Measurements from ENCODE around the gene FARP2.

FARP2 gene

DNA sequence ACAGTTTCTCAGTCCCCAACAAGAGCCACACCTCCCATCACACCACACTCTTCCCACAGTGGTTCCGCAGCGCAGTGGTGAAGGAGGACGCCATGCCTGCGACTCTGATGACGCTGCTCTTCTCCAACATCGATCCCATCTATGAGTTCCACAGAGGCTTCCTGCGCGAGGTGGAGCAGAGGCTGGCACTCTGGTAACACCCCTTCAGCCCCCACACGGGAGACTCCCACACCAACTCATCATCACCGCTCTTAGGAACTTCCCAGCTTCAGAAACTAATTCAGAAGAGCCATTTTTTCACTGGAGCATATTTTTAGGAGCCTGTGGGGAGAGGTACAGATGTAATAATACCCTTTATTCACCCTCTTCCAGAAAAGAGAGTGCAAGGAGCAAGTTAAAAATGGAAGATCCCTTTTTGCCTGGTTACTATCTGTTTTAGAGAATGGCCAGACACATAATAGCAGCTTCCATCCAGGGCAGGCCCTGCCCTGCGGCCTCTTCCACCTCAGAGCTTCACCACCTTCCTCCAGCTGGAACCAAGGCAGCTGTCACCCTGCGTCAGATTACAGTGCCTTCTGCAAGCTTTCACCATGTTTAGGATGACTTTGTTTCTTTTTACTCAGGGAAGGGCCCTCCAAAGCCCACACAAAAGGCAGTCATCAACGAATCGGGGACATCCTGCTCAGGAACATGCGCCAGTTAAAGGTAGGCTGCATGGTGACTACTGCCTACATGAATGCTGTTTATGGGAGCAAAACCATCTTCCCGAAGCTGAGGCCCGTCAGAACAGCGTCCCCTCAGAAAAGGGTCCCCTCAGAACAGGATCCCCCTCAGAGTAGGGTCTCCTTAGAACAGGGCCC is 107.4 kb downstream of the FARP2 start:
- TF ChIP-seq, protein P1, sequence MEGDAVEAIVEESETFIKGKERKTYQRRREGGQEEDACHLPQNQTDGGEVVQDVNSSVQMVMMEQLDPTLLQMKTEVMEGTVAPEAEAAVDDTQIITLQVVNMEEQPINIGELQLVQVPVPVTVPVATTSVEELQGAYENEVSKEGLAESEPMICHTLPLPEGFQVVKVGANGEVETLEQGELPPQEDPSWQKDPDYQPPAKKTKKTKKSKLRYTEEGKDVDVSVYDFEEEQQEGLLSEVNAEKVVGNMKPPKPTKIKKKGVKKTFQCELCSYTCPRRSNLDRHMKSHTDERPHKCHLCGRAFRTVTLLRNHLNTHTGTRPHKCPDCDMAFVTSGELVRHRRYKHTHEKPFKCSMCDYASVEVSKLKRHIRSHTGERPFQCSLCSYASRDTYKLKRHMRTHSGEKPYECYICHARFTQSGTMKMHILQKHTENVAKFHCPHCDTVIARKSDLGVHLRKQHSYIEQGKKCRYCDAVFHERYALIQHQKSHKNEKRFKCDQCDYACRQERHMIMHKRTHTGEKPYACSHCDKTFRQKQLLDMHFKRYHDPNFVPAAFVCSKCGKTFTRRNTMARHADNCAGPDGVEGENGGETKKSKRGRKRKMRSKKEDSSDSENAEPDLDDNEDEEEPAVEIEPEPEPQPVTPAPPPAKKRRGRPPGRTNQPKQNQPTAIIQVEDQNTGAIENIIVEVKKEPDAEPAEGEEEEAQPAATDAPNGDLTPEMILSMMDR (IDR thresholded peaks at IDR 0.05; ENCODE audit: low read depth, low read length) = no peak
- no peak overlapping the region for H3K4me3 ChIP-seq (ENCODE audit: low read depth, low read length)
- no peak for DNase-seq (ENCODE audit: low read depth, low spot score)
- in situ Hi-C loops (cut with HindIII; ENCODE audit: low sequenced_read_pairs) = no loop called here

DNA sequence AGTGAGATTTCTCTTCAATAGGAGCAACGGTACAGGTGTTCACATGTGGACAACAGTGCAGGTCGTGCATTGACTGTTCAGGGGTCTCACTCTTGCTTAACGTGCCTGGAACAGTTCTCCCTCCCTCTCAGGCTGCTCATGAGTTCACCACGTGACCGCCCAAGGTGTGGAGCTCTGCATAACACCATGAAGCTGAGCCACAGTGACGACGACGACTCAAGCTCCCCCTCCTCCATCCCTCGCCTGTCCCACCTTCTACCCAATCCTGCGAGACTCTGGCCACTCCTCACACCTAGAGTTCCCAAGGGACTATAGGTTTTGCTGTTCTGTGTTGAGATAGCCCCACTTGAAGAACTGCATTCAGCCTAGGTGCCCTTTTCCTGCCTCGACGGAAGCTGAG is 109.5 kb downstream of the FARP2 start:
- H3K4me3 ChIP-seq (ENCODE audit: low read depth, low read length) = no peak overlapping the region
- no peak for DNase-seq (ENCODE audit: low read depth, low spot score)
- TF ChIP-seq, protein P1 (IDR thresholded peaks at IDR 0.05; ENCODE audit: low read depth, low read length) = no peak
- in situ Hi-C loops (cut with HindIII; ENCODE audit: low sequenced_read_pairs) = no loop called here

DNA sequence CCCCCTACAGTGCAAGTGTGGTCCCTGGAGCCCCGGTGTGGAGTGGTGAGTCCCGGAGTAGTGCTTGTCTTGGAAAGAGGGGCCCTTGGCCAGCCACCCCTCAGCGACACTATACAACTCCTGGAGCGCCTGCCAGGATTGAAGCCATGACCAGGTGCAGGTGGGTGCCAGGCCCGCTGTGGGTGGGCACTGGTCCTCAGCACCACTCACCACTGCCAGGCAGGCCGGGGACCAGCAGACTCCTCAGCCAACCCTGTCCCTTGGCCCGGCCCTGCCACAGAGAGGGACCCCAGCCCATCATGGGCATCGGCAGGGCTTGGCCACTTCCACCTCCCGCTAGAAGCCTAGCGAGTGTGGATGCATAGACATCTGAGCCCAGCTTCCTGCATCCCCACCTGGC is 110.1 kb downstream of the FARP2 start:
- no peak overlapping the region for H3K4me3 ChIP-seq (ENCODE audit: low read depth, low read length)
- TF ChIP-seq, protein P1 (IDR thresholded peaks at IDR 0.05; ENCODE audit: low read depth, low read length) = no peak
- in situ Hi-C loops (cut with HindIII; ENCODE audit: low sequenced_read_pairs) = no loop called here
- no peak for DNase-seq (ENCODE audit: low read depth, low spot score)

DNA sequence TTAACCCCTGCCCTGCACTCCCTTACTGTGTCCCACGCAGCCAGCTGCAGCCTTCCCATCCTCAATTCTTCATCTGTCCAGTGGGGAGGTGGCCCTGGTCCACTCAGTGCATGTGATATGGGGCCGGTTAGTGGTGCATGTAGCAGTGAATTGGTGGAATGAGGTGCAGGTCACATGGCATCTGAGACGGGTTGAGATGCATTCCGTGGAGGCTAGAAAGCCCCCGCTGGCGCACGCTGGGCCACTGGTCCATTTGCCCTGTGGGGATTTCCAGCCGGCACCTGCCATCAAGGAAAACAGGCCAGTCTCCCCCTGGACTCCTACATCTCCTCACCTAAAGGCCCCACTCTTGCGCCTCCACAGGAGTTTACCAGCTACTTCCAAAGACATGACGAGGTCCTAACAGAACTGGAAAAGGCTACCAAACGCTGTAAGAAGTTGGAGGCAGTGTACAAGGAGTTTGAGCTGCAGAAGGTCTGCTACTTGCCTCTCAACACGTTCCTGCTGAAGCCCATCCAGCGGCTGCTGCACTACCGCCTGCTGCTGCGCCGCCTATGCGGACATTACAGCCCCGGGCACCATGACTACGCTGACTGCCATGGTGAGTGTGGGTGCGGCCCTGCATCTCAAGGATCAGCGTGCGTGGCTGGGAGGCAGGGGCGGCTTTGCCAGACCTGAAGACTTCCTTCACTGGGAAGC is 111.8 kb downstream of the FARP2 start:
- no peak for DNase-seq (ENCODE audit: low read depth, low spot score)
- in situ Hi-C loops (cut with HindIII; ENCODE audit: low sequenced_read_pairs) = no loop called here
- TF ChIP-seq, protein P1 (IDR thresholded peaks at IDR 0.05; ENCODE audit: low read depth, low read length) = no peak
- no peak overlapping the region for H3K4me3 ChIP-seq (ENCODE audit: low read depth, low read length)

DNA sequence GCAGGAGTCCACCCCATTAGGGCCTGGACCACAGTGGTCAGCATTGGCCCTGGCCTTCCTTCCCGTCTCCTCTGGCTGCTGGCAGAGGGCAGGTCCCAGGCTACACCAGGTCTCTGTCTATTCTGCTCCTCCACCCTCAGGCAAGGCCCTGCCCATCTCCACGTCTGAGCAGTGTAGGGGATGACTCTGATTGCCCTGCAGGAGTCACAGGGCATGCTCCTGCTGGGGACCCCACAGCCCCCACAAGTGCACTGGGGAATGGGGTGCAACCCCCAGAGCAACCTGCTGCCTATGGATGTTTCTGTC is 112.3 kb downstream of the FARP2 start:
- DNase-seq (ENCODE audit: low read depth, low spot score) = no peak
- in situ Hi-C loops (cut with HindIII; ENCODE audit: low sequenced_read_pairs) = no loop called here
- TF ChIP-seq, protein P1 (IDR thresholded peaks at IDR 0.05; ENCODE audit: low read depth, low read length) = no peak
- no peak overlapping the region for H3K4me3 ChIP-seq (ENCODE audit: low read depth, low read length)

DNA sequence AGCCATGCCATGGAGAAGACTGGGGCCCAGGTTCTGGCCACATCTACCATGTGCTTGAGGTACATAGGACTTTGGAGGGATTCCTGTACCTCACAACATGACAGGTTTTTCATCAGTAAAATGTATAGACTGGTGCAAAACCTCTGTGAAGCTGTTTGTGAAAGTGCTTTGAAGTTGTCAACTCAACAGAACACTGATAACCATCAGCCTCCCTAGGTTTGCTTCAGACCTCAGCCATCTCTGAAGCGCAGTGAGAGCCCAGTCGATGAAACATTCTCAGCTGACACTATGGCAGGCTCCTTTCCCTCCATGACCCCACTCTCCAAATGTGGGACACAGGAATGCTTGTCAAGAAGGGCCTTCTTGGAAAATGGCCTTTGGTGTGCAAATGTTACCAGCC is 113.7 kb downstream of the FARP2 start:
- no peak overlapping the region for H3K4me3 ChIP-seq (ENCODE audit: low read depth, low read length)
- DNase-seq (ENCODE audit: low read depth, low spot score) = no peak
- in situ Hi-C loops (cut with HindIII; ENCODE audit: low sequenced_read_pairs) = no loop called here
- TF ChIP-seq, protein P1 (IDR thresholded peaks at IDR 0.05; ENCODE audit: low read depth, low read length) = no peak

All from astrocyte of the spinal cord (primary cell).